Measurements from ENCODE around the gene SOX11. TPM values are rescaled to one million over a fixed set of nuclear protein-coding genes. Genes with fewer than 3 reads are reported as not detected.
"Not testable (repeated sequence)": the region's sequence is repeated elsewhere in the genome, so short reads cannot be mapped to it uniquely, and the experiment has no call there.

Gene SOX11
- total RNA-seq, 1 experiment from 2014 or later = 0.02 TPM

GRCh38 chr2:5653756-5654155, 38.4 kb upstream of the SOX11 start:
- DNase-seq (ENCODE audit: low read depth, low spot score); H3K36me3 ChIP-seq (ENCODE audit: control insufficient read depth in 1 of 2, insufficient read depth in 2 of 2, low read length in 2 of 2); H3K9me2 ChIP-seq (ENCODE audit: insufficient read depth); intact Hi-C loops (cut with micrococcal nuclease); CTCF ChIA-PET; H3K9ac ChIP-seq (ENCODE audit: low read length); H3K9me3 ChIP-seq (ENCODE audit: control insufficient read depth in 1 of 2, insufficient read depth in 1 of 2, low read depth in 1 of 2, low read length in 2 of 2); H3K4me3 ChIP-seq (replicated peaks in 1 of 2; ENCODE audit: low read depth in 1 of 2, low read length in 2 of 2); H3K4me1 ChIP-seq (ENCODE audit: control insufficient read depth in 1 of 2, insufficient read depth in 2 of 2, low read length in 2 of 2); ATAC-seq; POLR2A ChIA-PET; H2AFZ ChIP-seq (ENCODE audit: low read depth, low read length, poor library complexity, severe bottlenecking); H4K20me1 ChIP-seq (ENCODE audit: insufficient read depth); BruUV-seq (replicated peaks); H3K27me3 ChIP-seq (ENCODE audit: insufficient read depth, low read length); RAD21 ChIA-PET (ENCODE audit: low non-redundant PET in 1 of 2, low total read pairs in 2 of 2, uncharacterized antibody in 2 of 2, unreplicated experiment in 2 of 2); H3K79me2 ChIP-seq (ENCODE audit: insufficient read depth, low read length); H3K4me2 ChIP-seq (ENCODE audit: low read length); H3K27ac ChIP-seq (ENCODE audit: low read depth, low read length): not testable (repeated sequence)

DNA sequence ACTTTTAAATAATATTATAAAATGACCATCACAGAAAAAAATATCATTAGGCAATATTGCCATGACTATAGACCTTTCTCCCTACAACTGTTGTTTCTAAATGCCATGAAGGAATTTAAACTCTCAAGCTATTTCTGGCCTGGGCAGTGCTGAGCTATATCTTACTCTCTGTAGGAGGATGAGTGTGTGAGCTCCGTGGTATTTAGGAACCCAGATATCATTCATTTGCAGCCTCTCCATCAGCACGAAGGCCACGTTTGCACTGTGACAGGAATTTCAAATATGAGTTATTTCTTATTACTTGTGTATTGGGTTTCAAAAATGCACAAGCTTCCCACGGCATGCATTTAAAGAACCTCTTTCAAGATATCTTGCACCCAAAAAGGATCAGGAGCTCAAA, 35.0 kb upstream of the SOX11 start:
- H3K9me3 ChIP-seq (ENCODE audit: control insufficient read depth in 1 of 2, insufficient read depth in 1 of 2, low read depth in 1 of 2, low read length in 2 of 2) = peaks cover 0 to 16% of the 10 kb centered on the region in 2 experiments; a peak in 2 of 4 replicates
- DNase-seq (ENCODE audit: low read depth, low spot score) = no peak
- H4K20me1 ChIP-seq (ENCODE audit: insufficient read depth) = no peaks in the 10 kb centered on the region
- no peak overlapping the region for H3K4me3 ChIP-seq (replicated peaks in 1 of 2; ENCODE audit: low read depth in 1 of 2, low read length in 2 of 2)
- ATAC-seq = no peak
- CTCF ChIA-PET = no interaction called here
- RAD21 ChIA-PET (ENCODE audit: low non-redundant PET in 1 of 2, low total read pairs in 2 of 2, uncharacterized antibody in 2 of 2, unreplicated experiment in 2 of 2) = no interaction called here
- no peaks in the 10 kb centered on the region for H3K4me1 ChIP-seq (ENCODE audit: control insufficient read depth in 1 of 2, insufficient read depth in 2 of 2, low read length in 2 of 2)
- H3K4me2 ChIP-seq (ENCODE audit: low read length) = no peak overlapping the region
- no peak overlapping the region for H3K9ac ChIP-seq (ENCODE audit: low read length)
- H3K27ac ChIP-seq (ENCODE audit: low read depth, low read length) = no peak overlapping the region
- TF ChIP-seq, protein P1, sequence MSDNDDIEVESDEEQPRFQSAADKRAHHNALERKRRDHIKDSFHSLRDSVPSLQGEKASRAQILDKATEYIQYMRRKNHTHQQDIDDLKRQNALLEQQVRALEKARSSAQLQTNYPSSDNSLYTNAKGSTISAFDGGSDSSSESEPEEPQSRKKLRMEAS (IDR thresholded peaks at IDR 0.05) = no peak
- TF ChIP-seq TCF7L2 (IDR thresholded peaks at IDR 0.05; ENCODE audit: borderline replicate concordance, extremely low read depth, insufficient read depth, insufficient read length) (no peak), JUND (IDR thresholded peaks at IDR 0.05) (no peak), SRF (IDR thresholded peaks at IDR 0.05; ENCODE audit: low read depth) (no peak), POLR2A (IDR thresholded peaks at IDR 0.05; ENCODE audit: borderline replicate concordance, extremely low read depth, insufficient read depth, insufficient read length) (no peak)
- TF ChIP-seq, protein P2, sequence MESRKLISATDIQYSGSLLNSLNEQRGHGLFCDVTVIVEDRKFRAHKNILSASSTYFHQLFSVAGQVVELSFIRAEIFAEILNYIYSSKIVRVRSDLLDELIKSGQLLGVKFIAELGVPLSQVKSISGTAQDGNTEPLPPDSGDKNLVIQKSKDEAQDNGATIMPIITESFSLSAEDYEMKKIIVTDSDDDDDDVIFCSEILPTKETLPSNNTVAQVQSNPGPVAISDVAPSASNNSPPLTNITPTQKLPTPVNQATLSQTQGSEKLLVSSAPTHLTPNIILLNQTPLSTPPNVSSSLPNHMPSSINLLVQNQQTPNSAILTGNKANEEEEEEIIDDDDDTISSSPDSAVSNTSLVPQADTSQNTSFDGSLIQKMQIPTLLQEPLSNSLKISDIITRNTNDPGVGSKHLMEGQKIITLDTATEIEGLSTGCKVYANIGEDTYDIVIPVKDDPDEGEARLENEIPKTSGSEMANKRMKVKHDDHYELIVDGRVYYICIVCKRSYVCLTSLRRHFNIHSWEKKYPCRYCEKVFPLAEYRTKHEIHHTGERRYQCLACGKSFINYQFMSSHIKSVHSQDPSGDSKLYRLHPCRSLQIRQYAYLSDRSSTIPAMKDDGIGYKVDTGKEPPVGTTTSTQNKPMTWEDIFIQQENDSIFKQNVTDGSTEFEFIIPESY (IDR thresholded peaks at IDR 0.05; ENCODE audit: extremely low read depth, insufficient replicate concordance, low read length) = no peak
- TF ChIP-seq, protein P3, sequence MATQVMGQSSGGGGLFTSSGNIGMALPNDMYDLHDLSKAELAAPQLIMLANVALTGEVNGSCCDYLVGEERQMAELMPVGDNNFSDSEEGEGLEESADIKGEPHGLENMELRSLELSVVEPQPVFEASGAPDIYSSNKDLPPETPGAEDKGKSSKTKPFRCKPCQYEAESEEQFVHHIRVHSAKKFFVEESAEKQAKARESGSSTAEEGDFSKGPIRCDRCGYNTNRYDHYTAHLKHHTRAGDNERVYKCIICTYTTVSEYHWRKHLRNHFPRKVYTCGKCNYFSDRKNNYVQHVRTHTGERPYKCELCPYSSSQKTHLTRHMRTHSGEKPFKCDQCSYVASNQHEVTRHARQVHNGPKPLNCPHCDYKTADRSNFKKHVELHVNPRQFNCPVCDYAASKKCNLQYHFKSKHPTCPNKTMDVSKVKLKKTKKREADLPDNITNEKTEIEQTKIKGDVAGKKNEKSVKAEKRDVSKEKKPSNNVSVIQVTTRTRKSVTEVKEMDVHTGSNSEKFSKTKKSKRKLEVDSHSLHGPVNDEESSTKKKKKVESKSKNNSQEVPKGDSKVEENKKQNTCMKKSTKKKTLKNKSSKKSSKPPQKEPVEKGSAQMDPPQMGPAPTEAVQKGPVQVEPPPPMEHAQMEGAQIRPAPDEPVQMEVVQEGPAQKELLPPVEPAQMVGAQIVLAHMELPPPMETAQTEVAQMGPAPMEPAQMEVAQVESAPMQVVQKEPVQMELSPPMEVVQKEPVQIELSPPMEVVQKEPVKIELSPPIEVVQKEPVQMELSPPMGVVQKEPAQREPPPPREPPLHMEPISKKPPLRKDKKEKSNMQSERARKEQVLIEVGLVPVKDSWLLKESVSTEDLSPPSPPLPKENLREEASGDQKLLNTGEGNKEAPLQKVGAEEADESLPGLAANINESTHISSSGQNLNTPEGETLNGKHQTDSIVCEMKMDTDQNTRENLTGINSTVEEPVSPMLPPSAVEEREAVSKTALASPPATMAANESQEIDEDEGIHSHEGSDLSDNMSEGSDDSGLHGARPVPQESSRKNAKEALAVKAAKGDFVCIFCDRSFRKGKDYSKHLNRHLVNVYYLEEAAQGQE (IDR thresholded peaks at IDR 0.05; ENCODE audit: low read depth) = no peak
- intact Hi-C loops (cut with micrococcal nuclease) = no loop called here
- no TSS peak for BruUV-seq (replicated peaks)
- no peaks in the 10 kb centered on the region for H3K27me3 ChIP-seq (ENCODE audit: insufficient read depth, low read length)
- POLR2A ChIA-PET = no interaction called here
- H3K79me2 ChIP-seq (ENCODE audit: insufficient read depth, low read length) = no peaks in the 10 kb centered on the region
- no peak overlapping the region for H2AFZ ChIP-seq (ENCODE audit: low read depth, low read length, poor library complexity, severe bottlenecking)
- H3K36me3 ChIP-seq (ENCODE audit: control insufficient read depth in 1 of 2, insufficient read depth in 2 of 2, low read length in 2 of 2) = no peaks in the 10 kb centered on the region
- no peaks in the 10 kb centered on the region for H3K9me2 ChIP-seq (ENCODE audit: insufficient read depth)

All from HCT116 (cell line).